AG08396 (cell line): Measurements from ENCODE around the gene COL4A2.
"Not testable (repeated sequence)": the region's sequence is repeated elsewhere in the genome, so short reads cannot be mapped to it uniquely, and the experiment has no call there.

Experiments used
- DNase-seq: peaks from one replicate; pipeline ENCODE4 v3.0.0; 2012; ENCODE audit warnings: low spot score, mixed read lengths

The COL4A2 gene

GRCh38 chr13:110307767-110308655 is 927 bp downstream of the COL4A2 start:
- DNase-seq = no peak

- DNase-seq = peak; percentile 26
These were observed 1.7 kb downstream of the COL4A2 start for GRCh38 chr13:110308656-110309359.

GRCh38 chr13:110309661-110310524 is 2.8 kb downstream of the COL4A2 start:
- DNase-seq = no peak

GRCh38 chr13:110310541-110311442 is 3.7 kb downstream of the COL4A2 start:
- DNase-seq = no peak

- DNase-seq = no peak
These were observed 4.6 kb downstream of the COL4A2 start for GRCh38 chr13:110311443-110312338.

- peak; percentile 77 for DNase-seq
These were observed 5.4 kb downstream of the COL4A2 start for GRCh38 chr13:110312339-110313031.

GRCh38 chr13:110313261-110313660 is 6.2 kb downstream of the COL4A2 start:
- not testable (repeated sequence) for DNase-seq

GRCh38 chr13:110313733-110314132 is 6.6 kb downstream of the COL4A2 start:
- DNase-seq = not testable (repeated sequence)

- DNase-seq = no peak
These were observed 7.6 kb downstream of the COL4A2 start for GRCh38 chr13:110314516-110315245.

- DNase-seq = no peak
These were observed 9.1 kb downstream of the COL4A2 start for GRCh38 chr13:110316196-110316595.

- DNase-seq = no peak
These were observed 10.0 kb downstream of the COL4A2 start for GRCh38 chr13:110317093-110317492.

GRCh38 chr13:110317496-110318195 is 10.6 kb downstream of the COL4A2 start:
- DNase-seq = no peak

GRCh38 chr13:110318920-110319319 is 11.8 kb downstream of the COL4A2 start:
- no peak for DNase-seq

- DNase-seq = no peak
These were observed 12.3 kb downstream of the COL4A2 start for GRCh38 chr13:110319397-110319773.

- DNase-seq = peak; percentile 78
These were observed 12.9 kb downstream of the COL4A2 start for GRCh38 chr13:110319774-110320509.

- no peak for DNase-seq
These were observed 13.6 kb downstream of the COL4A2 start for GRCh38 chr13:110320645-110321044.

- not testable (repeated sequence) for DNase-seq
These were observed 14.5 kb downstream of the COL4A2 start for GRCh38 chr13:110321573-110321972.
